Fibroblast of pulmonary artery (primary cell): ENCODE measurements around the gene EMILIN2.

Experiments used
- DNase-seq: peaks from one replicate; pipeline ENCODE4 v3.0.0-alpha.2; 2010; ENCODE audit warnings: low read depth
- H3K4me3 ChIP-seq: replicated peaks from 2 replicates; pipeline ENCODE4 v1.5.1; 2011; ENCODE audit warnings: low read depth, mild to moderate bottlenecking, control low read depth, low read length, moderate library complexity
- TF ChIP-seq, protein P1 (sequence below): IDR thresholded peaks from 2 replicates; pipeline ENCODE4 v1.5.1; 2011; ENCODE audit warnings: mild to moderate bottlenecking, control low read depth, low read length, inconsistent platforms; ENCODE audit errors: missing control alignments

Gene EMILIN2

DNA sequence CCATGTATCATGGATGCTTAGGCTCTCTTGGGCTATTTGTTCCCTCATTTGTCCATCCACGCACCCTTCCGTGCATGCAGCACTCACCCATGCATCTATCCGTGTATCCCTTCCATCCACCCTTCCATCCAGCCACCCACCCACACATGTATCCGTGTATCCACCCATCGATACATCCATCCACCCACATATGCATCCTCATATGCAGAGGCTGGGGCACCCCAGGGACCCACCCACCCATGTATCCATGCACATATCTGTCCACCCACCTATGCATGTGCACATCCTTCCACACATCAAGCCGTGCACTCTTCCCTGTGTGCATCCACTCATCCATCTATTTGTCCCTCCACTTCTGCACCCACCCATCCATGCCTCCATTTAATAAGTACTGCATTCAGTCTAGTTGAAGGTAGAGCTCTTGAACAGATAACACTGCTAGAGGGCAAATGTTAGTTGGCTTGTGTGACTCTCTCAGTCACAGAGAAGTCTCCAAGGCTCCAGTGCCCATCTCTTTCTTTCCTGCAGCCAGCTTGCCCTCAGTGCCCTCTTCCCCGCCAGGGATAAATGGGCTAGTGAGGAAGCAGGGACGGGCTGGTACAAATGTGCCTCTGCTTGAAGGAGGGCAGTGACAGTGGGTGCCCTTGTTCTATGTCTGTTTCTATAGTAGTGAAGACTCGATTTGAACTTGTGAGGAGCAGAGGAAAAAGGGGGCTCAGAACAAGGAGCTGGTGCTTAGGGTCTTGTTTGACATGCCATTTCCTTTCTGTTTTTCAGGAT lies 61.5 kb downstream of the EMILIN2 start:
- H3K4me3 ChIP-seq = no peak overlapping the region
- TF ChIP-seq, protein P1, sequence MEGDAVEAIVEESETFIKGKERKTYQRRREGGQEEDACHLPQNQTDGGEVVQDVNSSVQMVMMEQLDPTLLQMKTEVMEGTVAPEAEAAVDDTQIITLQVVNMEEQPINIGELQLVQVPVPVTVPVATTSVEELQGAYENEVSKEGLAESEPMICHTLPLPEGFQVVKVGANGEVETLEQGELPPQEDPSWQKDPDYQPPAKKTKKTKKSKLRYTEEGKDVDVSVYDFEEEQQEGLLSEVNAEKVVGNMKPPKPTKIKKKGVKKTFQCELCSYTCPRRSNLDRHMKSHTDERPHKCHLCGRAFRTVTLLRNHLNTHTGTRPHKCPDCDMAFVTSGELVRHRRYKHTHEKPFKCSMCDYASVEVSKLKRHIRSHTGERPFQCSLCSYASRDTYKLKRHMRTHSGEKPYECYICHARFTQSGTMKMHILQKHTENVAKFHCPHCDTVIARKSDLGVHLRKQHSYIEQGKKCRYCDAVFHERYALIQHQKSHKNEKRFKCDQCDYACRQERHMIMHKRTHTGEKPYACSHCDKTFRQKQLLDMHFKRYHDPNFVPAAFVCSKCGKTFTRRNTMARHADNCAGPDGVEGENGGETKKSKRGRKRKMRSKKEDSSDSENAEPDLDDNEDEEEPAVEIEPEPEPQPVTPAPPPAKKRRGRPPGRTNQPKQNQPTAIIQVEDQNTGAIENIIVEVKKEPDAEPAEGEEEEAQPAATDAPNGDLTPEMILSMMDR = no peak
- DNase-seq = no peak

DNA sequence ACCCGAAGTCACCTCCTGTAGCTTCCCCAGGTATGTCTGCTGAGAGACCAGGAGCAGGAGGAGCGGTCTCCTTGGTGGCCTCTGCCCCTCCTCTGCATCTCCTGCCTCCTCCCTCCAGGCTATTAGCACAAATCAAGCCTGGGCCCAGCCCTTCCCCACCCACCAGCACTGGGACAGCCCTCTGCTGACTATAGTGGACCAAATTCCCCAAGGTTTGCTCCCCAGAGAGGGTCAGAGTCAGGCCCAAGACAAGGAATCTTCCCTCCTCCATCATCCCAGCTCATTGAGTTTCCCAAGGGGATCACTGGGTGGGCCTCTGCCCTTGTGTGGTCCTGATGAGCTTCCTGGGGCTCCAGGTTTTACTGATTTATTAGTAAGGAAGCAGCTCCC lies 62.1 kb downstream of the EMILIN2 start:
- H3K4me3 ChIP-seq = no peak overlapping the region
- DNase-seq = no peak

DNA sequence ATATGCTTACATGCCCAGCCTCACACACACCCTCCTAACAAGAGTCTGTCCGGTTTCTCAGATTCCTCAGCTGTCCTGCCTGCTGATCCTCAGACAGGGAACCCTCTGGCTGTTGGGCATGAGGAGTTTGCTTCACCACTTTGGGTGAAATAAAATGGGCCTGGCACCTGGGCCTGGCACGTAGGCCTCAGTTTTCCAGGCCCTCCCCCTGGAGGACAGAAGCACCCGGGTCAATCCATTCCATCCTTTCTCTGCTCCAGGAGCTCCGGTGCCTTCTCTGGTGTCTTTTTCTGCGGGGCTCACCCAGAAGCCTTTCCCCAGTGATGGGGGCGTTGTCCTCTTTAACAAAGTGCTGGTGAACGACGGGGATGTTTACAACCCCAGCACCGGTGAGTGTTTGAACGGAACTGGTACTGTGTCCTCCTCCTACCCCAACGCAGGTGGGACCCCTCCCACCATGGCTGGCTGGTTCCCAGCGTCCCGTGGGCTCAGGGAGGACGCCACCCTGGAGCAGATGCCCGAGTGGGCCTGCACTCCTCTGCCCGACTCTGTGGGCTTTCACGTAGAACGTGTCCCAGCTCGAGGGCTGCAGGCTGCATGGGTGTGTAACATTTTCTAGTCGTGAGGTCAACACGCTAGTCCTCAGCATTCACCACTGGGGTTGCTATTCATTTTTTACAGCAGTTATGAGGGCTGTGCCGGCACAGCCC lies 62.8 kb downstream of the EMILIN2 start:
- H3K4me3 ChIP-seq = no peak overlapping the region
- TF ChIP-seq, protein P1 = no peak
- no peak for DNase-seq

More for the DNA sequence above, 62.1 kb downstream of the EMILIN2 start:
- TF ChIP-seq, protein P1 = no peak

DNA sequence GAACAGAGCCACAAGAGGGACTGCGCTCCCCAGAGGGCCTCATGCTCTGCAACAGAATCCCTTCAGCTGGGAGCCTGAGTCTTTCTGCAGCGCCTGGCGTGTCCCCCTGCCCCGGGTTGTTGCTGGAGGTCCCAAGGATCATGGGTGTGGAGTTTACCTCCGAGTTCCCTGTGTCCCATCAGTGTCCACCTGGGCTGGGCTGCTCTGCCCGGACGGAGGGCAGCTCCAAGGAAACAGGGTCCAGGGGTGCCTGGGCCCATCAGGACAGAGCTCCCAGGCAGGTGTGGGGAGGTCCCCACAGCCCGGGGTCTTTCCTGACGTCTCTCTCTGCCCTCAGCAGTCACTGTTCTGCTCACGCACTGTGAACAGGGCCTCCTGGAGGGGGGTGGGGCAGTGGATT lies 63.5 kb downstream of the EMILIN2 start:
- H3K4me3 ChIP-seq = no peak overlapping the region
- TF ChIP-seq, protein P1 = no peak
- no peak for DNase-seq

DNA sequence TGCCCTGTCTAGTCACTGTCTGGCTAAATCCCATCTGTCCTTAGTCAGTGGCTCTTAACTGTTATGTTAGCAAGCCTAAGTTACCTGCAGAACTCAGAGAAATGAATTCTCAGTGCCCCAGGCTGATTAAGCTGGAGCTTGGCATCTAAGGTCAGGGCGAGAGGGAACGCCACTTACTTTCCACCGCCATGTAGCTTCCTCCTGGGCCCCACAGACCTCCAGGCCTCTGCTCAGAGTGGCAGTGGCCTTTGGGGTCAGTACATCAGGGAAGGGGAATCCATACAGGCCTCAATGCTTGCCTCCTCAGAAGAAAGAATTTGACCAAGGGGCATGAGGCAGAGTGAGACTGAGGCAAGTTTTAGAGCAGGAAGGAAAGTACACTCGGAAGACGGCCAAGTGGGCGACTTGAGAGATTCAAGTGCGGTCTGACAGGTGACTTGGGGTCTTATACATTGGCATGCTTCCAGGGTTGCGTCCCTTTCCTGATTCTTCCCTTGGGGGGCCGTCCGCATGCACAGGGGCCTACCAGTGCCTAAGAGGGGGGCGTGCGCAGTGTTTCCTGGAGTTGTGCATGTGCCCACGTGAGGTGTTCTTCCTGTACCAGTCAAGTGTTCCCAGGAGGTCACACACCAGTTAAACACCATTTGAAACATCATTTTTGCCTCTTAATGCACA lies 64.1 kb downstream of the EMILIN2 start:
- no peak for DNase-seq
- no peak overlapping the region for H3K4me3 ChIP-seq
- TF ChIP-seq, protein P1 = no peak

DNA sequence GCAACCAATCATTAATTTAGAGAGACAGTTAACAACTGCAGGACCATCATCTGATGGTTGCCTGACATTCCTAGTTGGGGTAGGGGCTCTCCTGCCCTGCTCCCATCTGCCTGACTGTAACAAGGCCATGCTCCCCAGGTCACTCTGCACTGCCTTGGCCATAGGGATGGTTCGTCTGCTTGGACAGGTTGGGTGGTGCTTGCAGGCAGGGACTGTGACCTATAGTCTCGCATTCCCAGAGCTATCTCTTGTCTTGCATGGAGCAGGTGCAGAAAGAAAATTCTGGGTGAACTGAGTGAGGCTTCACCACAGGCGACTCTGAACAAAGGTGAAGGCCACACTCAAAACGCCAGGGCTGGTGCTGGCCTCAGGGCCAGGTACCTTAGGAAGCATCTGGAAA lies 64.7 kb downstream of the EMILIN2 start:
- DNase-seq = no peak
- TF ChIP-seq, protein P1 = no peak
- no peak overlapping the region for H3K4me3 ChIP-seq
